Right renal pelvis (tissue), 4 donors: Measurements from ENCODE around the gene MYO9B. TPM values are rescaled to one million over a fixed set of nuclear protein-coding genes. Genes with fewer than 3 reads are reported as not detected.
"Not testable (repeated sequence)": the region's sequence is repeated elsewhere in the genome, so short reads cannot be mapped to it uniquely, and the experiment has no call there.

ENCODE experiments used
- DNase-seq, 4 donors: peaks; one replicate each; pipeline ENCODE4 v3.0.0-alpha.2; 2013; ENCODE audit warnings: low read depth in 4 of 4, low spot score in 3 of 4, missing footprints in 1 of 4
- polyA plus RNA-seq, 4 donors: library from polyadenylated mRNA; unstranded; fragments of 120-200 nt; gene quantifications; one replicate each; pipeline ENCODE4 v1.2.1, GENCODE V29; 2013; ENCODE audit not compliant: insufficient read length in 4 of 4

Gene MYO9B
- polyA plus RNA-seq, 4 donors: 40.6 to 51.6 (median 48.8) TPM

GRCh38 chr19:17164639-17165038 lies 89.1 kb downstream of the MYO9B start:
- no peak for DNase-seq

GRCh38 chr19:17165715-17166114 lies 90.1 kb downstream of the MYO9B start:
- DNase-seq: no peak

GRCh38 chr19:17170538-17171297 lies 95.1 kb downstream of the MYO9B start:
- DNase-seq: no peak

- no peak for DNase-seq
Observed at GRCh38 chr19:17171874-17172273, 96.3 kb downstream of the MYO9B start.

GRCh38 chr19:17172624-17173345 lies 97.2 kb downstream of the MYO9B start:
- DNase-seq: no peak

- no peak for DNase-seq
Observed at GRCh38 chr19:17178291-17178690, 102.7 kb downstream of the MYO9B start.

- DNase-seq: no peak
Observed at GRCh38 chr19:17180997-17181702, 105.6 kb downstream of the MYO9B start.

- DNase-seq: no peak
Observed at GRCh38 chr19:17183271-17183761, 107.7 kb downstream of the MYO9B start.

GRCh38 chr19:17183858-17184321 lies 108.3 kb downstream of the MYO9B start:
- DNase-seq: no peak

GRCh38 chr19:17184371-17184841 lies 108.8 kb downstream of the MYO9B start:
- no peak for DNase-seq

- no peak for DNase-seq
Observed at GRCh38 chr19:17185590-17185989, 110.0 kb downstream of the MYO9B start.

- not testable (repeated sequence) for DNase-seq
Observed at GRCh38 chr19:17191736-17192135, 116.2 kb downstream of the MYO9B start.

GRCh38 chr19:17192751-17193150 lies 117.2 kb downstream of the MYO9B start:
- DNase-seq: no peak

GRCh38 chr19:17194608-17195007 lies 119.0 kb downstream of the MYO9B start:
- DNase-seq: no peak

GRCh38 chr19:17195106-17195505 lies 119.5 kb downstream of the MYO9B start:
- DNase-seq: no peak

GRCh38 chr19:17196610-17197009 lies 121.0 kb downstream of the MYO9B start:
- DNase-seq: no peak

GRCh38 chr19:17197666-17198065 lies 122.1 kb downstream of the MYO9B start:
- no peak for DNase-seq

- no peak for DNase-seq
Observed at GRCh38 chr19:17200408-17201079, 125.0 kb downstream of the MYO9B start.

- no peak for DNase-seq
Observed at GRCh38 chr19:17202249-17202648, 126.7 kb downstream of the MYO9B start.

GRCh38 chr19:17202713-17203112 lies 127.1 kb downstream of the MYO9B start:
- no peak for DNase-seq
